Ovary (tissue), 9 donors: ENCODE measurements around the gene TLR8. TPM values are rescaled to one million over a fixed set of nuclear protein-coding genes. Genes with fewer than 3 reads are reported as not detected.

Experiments
- DNase-seq, 5 donors: peaks; one replicate each; pipeline ENCODE4 v3.0.0-alpha.2; 2019 to 2020
- H3K27ac ChIP-seq, 2 donors: fragments of 200-600 bp; one replicate each; pipeline versions ENCODE4 v1.5.1 to v1.8.0; 2019 to 2022
- H3K27me3 ChIP-seq: fragments of 200-600 bp; one replicate; pipeline ENCODE4 v1.8.0; 2022
- H3K36me3 ChIP-seq: fragments of 200-600 bp; sonication (generic); one replicate; pipeline ENCODE4 v1.5.1; 2019
- H3K4me1 ChIP-seq: one replicate; pipeline ENCODE4 v1.8.1; 2013; ENCODE audit warnings: mild to moderate bottlenecking, moderate library complexity; ENCODE audit not compliant: insufficient read depth
- H3K4me3 ChIP-seq: fragments of 200-600 bp; sonication (generic); one replicate; pipeline ENCODE4 v1.5.1; 2017
- H3K9me3 ChIP-seq, 2 donors: fragments of 200-600 bp in 1 of 2; sonication (generic) in 1 of 2; one replicate each; pipeline versions ENCODE4 v1.5.1 to v1.8.1; 2013 to 2019; ENCODE audit warnings: mild to moderate bottlenecking in 1 of 2, moderate library complexity in 1 of 2
- EP300 ChIP-seq: sonication (generic); formaldehyde crosslinking; IDR thresholded peaks from one replicate; pipeline ENCODE4 v1.6.1; 2017; ENCODE audit warnings: antibody characterized with exemption
- POLR2A ChIP-seq: fragments of 450-650 bp; IDR thresholded peaks from one replicate; pipeline ENCODE4 v1.6.1; 2017; ENCODE audit warnings: antibody characterized with exemption, mild to moderate bottlenecking, moderate library complexity
- WGBS, 3 donors: extraction: QIAGEN DNeasy Blood & Tissue Kit in 1 of 3; methylation state at CpG; one replicate each; pipeline versions ENCODE4 v1.1.5 to v1.1.7; 2013 to 2017; 5-methylcytosine and 5-hydroxymethylcytosine counted together
- intact Hi-C, 4 donors: fragments of 100-400 bp; cut with DNase I; formaldehyde crosslinking; loops; one replicate each; pipeline versions ENCODE4 v1.11.0 to v1.15.1; 2022 to 2023
- polyA plus RNA-seq, 2 donors: library from polyadenylated mRNA; stranded (reverse); fragments of 200-250 nt in 1 of 2; fragments of 350-450 nt in 1 of 2; fragmentation: Illumina TruSeq in 1 of 2; extraction: RNeasy Lipid Tissue Mini Kit (QIAGEN cat#74804) in 1 of 2; gene quantifications; one replicate each; pipeline ENCODE4 v1.2.3, GENCODE V29; 2013 to 2014
- total RNA-seq, 7 donors: library from RNA; depleted of rRNA in 2 of 7; stranded (reverse); fragments of >200 nt in 2 of 7; fragmentation: NEBNext Ultra II Directional in 3 of 7; extraction: Animal tissue kit (Norgen Biotek cat#: 25700) in 3 of 7; gene quantifications; one replicate each; pipeline versions ENCODE4 v1.1.0 to v1.2.4, GENCODE V29; 2016 to 2023
- TF ChIP-seq, protein P1 (sequence below), 3 donors: fragments of 450-650 bp in 2 of 3; fragments of 200-600 bp in 1 of 3; IDR thresholded peaks; one replicate each; pipeline versions ENCODE4 v1.5.1 to v1.8.0; 2016 to 2022; ENCODE audit warnings: antibody characterized with exemption in 3 of 3, mild to moderate bottlenecking in 1 of 3
- donor health status: DM: no; HTN: no; CAD: no; lungs with moderate emphysema.
- donor health status: DM: no; HTN: no; CAD: no.
- donor health status: Bipolar disorder and iron deficiency.
- donor health status: DM: yes; HTN: yes; CAD: no.
- donor health status: DM: no; HTN: no; CAD: no.
- donor health status: DM: yes; HTN: yes; CAD: no.

The TLR8 gene
- total and polyA plus RNA-seq, 9 donors, result 0.18 to 2.5 (median 0.30) TPM

- Histone ChIP-seq H3K4me1 (no peaks in the 10 kb centered on the region), H3K36me3 (no peaks in the 10 kb centered on the region), H3K27ac (no peak overlapping the region), H3K9me3 (no peaks in the 10 kb centered on the region), H3K4me3 (no peak overlapping the region), H3K27me3 (no peaks in the 10 kb centered on the region)
- intact Hi-C loops, result no loop called here
- no peak for TF ChIP-seq POLR2A
- TF ChIP-seq, protein P1, sequence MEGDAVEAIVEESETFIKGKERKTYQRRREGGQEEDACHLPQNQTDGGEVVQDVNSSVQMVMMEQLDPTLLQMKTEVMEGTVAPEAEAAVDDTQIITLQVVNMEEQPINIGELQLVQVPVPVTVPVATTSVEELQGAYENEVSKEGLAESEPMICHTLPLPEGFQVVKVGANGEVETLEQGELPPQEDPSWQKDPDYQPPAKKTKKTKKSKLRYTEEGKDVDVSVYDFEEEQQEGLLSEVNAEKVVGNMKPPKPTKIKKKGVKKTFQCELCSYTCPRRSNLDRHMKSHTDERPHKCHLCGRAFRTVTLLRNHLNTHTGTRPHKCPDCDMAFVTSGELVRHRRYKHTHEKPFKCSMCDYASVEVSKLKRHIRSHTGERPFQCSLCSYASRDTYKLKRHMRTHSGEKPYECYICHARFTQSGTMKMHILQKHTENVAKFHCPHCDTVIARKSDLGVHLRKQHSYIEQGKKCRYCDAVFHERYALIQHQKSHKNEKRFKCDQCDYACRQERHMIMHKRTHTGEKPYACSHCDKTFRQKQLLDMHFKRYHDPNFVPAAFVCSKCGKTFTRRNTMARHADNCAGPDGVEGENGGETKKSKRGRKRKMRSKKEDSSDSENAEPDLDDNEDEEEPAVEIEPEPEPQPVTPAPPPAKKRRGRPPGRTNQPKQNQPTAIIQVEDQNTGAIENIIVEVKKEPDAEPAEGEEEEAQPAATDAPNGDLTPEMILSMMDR (IDR thresholded peaks at IDR 0.05), result no peak
- TF ChIP-seq EP300, result no peak
- WGBS, 3 donors, result 77 to 88% (median 81%) methylated on average over 4 of the region's 4 CpGs
- DNase-seq, result no peak
Observed at GRCh38 chrX:12868747-12869146, 37.7 kb upstream of the TLR8 start.

DNA sequence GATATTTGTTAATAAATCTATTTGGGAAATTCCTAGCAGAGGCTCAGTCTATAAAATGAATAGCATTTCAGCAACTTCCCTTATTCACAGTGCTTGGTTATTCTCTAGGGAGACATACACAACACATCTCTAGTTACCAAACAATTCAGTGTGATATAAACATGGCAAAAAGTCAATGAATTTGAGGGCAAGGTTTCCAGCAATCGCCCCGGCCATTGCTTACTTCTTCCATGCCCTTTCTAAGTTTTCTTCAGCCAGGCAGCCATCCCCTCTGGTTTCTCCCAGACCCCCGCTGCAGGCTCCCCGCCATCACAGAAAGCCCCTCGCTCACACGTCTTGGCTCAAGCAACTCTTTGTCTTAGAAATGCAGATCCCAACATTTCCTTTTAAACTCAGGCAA, 35.2 kb upstream of the TLR8 start:
- intact Hi-C loops, result no loop called here
- Histone ChIP-seq H3K4me3 (no peak overlapping the region), H3K27me3 (no peaks in the 10 kb centered on the region), H3K36me3 (no peaks in the 10 kb centered on the region), H3K4me1 (no peaks in the 10 kb centered on the region), H3K9me3 (no peaks in the 10 kb centered on the region), H3K27ac (no peak overlapping the region)
- no peak for TF ChIP-seq POLR2A
- no peak for TF ChIP-seq EP300
- TF ChIP-seq, protein P1 (IDR thresholded peaks at IDR 0.05), result no peak
- DNase-seq, result no peak
- WGBS, 3 donors, result 36 to 56% (median 41%) methylated on average over 6 of the region's 6 CpGs

GRCh38 chrX:12872741-12873140, 33.7 kb upstream of the TLR8 start:
- no peaks in the 10 kb centered on the region for H3K27me3 ChIP-seq
- no peaks in the 10 kb centered on the region for H3K36me3 ChIP-seq
- TF ChIP-seq, protein P1 (IDR thresholded peaks at IDR 0.05), result no peak
- TF ChIP-seq EP300 (no peak), POLR2A (no peak)
- DNase-seq, result no peak
- 82 to 87% (median 86%) methylated on average over 4 of the region's 4 CpGs for WGBS, 3 donors
- no peak overlapping the region for H3K4me3 ChIP-seq
- no peaks in the 10 kb centered on the region for H3K9me3 ChIP-seq
- H3K27ac ChIP-seq, result no peak overlapping the region
- intact Hi-C loops, result no loop called here
- H3K4me1 ChIP-seq, result no peaks in the 10 kb centered on the region

GRCh38 chrX:12874581-12874980, 31.8 kb upstream of the TLR8 start:
- H3K4me3 ChIP-seq, result no peak overlapping the region
- TF ChIP-seq, protein P1 (IDR thresholded peaks at IDR 0.05), result no peak
- TF ChIP-seq POLR2A (no peak), EP300 (no peak)
- no peaks in the 10 kb centered on the region for H3K4me1 ChIP-seq
- intact Hi-C loops, result no loop called here
- no peak overlapping the region for H3K27ac ChIP-seq
- 33 to 47% (median 36%) methylated on average over 4 of the region's 4 CpGs for WGBS, 3 donors
- no peak for DNase-seq
- no peaks in the 10 kb centered on the region for H3K27me3 ChIP-seq
- no peaks in the 10 kb centered on the region for H3K36me3 ChIP-seq
- H3K9me3 ChIP-seq, result no peaks in the 10 kb centered on the region

DNA sequence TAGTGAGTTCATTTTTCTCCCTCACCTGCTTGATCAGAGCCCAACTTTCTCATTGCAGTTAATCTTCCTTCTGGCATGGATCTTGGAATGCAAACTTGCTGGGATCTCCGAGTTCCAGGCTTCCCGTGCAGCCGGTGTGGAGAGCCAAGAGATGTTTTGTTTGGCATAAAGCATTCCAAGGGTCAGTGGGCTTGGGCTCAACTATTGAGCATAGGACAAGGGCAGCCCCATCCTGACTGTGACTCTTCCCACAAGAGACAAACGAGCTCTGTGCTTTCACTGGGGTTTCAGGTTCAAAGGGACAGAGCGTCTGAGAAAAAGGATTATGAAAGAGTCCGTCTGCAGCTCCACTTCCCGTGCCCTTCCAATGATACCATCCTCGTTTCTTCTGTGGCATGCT, 29.0 kb upstream of the TLR8 start:
- 39 to 50% (median 40%) methylated on average over 8 of the region's 8 CpGs for WGBS, 3 donors
- intact Hi-C loops, result no loop called here
- TF ChIP-seq EP300 (no peak), POLR2A (no peak)
- TF ChIP-seq, protein P1 (IDR thresholded peaks at IDR 0.05), result no peak
- DNase-seq, result no peak
- Histone ChIP-seq H3K27ac (no peak overlapping the region), H3K27me3 (no peaks in the 10 kb centered on the region), H3K4me1 (no peaks in the 10 kb centered on the region), H3K4me3 (no peak overlapping the region), H3K9me3 (no peaks in the 10 kb centered on the region), H3K36me3 (no peaks in the 10 kb centered on the region)
